Choroid plexus epithelial cell (primary cell): ENCODE measurements around the gene RHNO1.
"Not testable (repeated sequence)": the region's sequence is repeated elsewhere in the genome, so short reads cannot be mapped to it uniquely, and the experiment has no call there.

Experiments used
- DNase-seq: peaks from one replicate; pipeline ENCODE4 v3.0.0-alpha.2; 2010; ENCODE audit warnings: low read depth
- H3K4me3 ChIP-seq: 2 replicates; pipeline ENCODE4 v1.5.1; 2011; ENCODE audit warnings: low read depth, mild to moderate bottlenecking, control low read depth, low read length, moderate library complexity
- TF ChIP-seq, protein P1 (sequence below): conservative IDR thresholded peaks from 2 replicates; pipeline ENCODE4 v1.5.1; 2011; ENCODE audit warnings: low read depth, mild to moderate bottlenecking, control low read depth, inconsistent platforms, low read length, moderate library complexity

The RHNO1 gene

DNA sequence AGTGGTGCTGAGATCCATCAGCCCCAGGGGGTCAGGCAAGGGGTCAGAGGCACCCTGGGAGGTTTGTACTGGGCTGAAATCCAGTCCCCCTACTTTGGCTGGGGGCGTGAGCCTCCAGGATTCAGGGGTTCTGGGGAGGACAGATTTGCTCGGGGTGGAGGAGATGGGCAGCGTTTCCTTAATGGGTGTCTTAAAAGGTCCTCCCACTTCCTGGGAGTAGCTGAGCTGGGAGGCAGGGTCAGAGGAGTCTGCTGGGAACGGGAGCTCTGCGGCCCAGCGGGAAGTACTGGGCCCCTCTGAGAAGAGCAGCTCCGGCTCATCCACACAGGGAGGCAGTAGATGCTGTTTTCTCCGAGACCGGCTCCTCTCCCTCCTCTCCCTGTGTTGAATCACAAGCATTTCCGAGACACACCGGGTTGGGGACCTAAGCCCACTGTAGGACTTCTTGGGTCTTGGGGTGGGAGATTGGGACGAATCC is 18.0 kb upstream of the RHNO1 start:
- TF ChIP-seq, protein P1, sequence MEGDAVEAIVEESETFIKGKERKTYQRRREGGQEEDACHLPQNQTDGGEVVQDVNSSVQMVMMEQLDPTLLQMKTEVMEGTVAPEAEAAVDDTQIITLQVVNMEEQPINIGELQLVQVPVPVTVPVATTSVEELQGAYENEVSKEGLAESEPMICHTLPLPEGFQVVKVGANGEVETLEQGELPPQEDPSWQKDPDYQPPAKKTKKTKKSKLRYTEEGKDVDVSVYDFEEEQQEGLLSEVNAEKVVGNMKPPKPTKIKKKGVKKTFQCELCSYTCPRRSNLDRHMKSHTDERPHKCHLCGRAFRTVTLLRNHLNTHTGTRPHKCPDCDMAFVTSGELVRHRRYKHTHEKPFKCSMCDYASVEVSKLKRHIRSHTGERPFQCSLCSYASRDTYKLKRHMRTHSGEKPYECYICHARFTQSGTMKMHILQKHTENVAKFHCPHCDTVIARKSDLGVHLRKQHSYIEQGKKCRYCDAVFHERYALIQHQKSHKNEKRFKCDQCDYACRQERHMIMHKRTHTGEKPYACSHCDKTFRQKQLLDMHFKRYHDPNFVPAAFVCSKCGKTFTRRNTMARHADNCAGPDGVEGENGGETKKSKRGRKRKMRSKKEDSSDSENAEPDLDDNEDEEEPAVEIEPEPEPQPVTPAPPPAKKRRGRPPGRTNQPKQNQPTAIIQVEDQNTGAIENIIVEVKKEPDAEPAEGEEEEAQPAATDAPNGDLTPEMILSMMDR, result peak; percentile 23
- peak; percentile 59 for DNase-seq
- H3K4me3 ChIP-seq, result no peak overlapping the region

GRCh38 chr12:2860170-2860569 is 16.9 kb upstream of the RHNO1 start:
- DNase-seq, result no peak
- TF ChIP-seq, protein P1, result no peak
- no peak overlapping the region for H3K4me3 ChIP-seq

GRCh38 chr12:2862876-2863275 is 14.1 kb upstream of the RHNO1 start:
- TF ChIP-seq, protein P1, result no peak
- no peak overlapping the region for H3K4me3 ChIP-seq
- DNase-seq, result no peak

DNA sequence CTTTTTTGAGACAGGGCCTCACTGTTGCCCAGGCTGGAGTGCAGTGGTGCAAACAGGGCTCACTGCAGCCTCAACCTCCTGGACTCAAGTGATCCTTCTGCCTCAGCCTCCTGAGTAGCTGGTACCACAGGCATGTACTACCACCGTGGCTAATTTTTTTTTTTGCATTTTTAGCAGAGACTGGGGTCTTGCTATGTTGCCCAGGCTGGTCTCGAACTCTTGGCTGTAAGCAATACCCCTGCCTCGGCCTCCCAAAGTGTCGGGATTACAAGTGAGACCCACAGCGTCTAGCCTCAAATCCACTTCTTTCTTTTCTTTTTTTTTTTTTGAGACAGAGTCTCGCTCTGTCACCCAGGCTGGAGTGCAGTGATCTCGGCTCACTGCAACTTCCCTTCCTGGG is 13.6 kb upstream of the RHNO1 start:
- not testable (repeated sequence) for DNase-seq, H3K4me3 ChIP-seq

DNA sequence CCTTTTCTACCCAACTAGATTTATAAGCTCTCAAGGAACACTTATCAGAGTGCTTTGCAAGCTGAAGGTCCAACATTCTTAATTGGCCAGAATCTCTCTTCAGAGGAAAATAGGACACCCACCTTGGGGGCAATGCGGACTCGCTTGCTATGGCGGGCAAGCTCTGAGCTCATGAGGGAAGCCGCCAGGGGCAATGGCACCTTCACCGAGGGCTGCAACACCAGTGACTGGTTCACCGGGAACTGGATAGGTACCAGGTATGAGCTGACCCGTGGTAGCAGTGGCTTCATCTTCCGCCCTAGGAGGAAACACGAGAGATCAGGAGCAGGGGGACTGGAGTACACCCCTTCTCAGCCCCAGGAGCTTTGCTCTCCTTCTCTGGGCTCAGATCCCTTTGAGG is 12.8 kb upstream of the RHNO1 start:
- TF ChIP-seq, protein P1, result no peak
- DNase-seq, result no peak
- H3K4me3 ChIP-seq, result no peak overlapping the region

DNA sequence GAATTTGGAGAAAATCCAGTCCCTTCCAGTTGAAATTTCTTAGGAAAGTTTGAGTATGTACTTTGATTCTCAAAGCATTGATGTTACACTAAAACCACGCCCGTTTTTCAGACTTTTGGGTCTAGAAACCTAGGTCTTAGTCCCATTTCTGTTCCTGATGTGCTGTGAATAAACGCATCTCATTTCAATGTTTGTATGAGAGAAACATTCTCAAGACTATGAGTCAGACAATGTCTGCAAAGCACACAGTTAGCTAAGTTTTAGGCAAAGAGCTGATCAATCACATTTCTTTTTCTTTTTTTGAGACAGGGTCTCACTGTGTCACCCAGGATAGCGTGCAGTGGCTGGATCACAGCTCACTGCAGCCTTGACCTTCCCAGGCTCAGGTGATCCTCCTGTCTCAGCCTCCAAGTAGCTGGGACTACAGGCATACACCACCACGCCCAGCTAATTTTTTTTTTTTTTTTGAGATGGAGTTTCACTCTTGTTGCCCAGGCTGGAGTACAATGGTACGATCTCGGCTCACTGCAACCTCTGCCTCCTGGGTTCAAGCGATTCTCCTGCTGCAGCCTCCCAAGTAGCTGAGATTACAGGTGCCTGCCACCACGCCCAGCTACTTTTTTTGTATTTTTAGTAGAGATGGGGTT is 7.9 kb upstream of the RHNO1 start:
- peak; percentile 62 for DNase-seq
- not testable (repeated sequence) for H3K4me3 ChIP-seq

DNA sequence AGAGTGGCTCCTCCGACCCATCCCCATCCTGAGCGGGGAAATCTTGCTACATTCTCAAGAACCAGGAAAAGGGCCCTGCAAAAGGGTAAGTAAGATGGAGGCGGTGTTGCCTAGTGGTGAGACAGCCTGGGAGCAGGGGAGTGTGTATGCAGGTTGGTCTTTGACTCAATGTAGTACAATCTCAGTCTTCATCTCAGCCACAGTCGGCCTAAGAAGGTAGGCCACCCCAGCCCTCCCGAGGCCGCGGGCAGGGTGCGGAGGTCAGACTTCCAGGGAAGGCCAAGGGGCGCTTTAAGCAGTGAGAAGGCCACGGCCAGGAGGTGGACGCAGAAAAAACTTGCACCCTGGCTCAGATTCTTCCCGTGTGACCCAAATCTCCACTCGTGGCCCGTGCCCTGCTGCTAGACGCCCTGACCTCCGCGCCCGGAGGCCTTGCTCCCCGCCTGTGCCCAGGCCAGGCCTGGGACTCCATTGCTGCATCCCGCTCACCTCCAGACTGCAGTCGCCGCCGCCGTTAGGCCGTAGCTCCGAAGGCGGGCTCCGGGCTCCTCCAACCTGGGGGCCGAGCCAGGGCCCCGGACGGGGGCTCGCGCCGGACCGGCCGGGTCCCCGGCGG is 484 bp upstream of the RHNO1 start:
- peak overlapping the region; percentile 85 for H3K4me3 ChIP-seq
- DNase-seq, result peak; percentile 20
- TF ChIP-seq, protein P1, result no peak

GRCh38 chr12:2877953-2878732 is 1.1 kb downstream of the RHNO1 start:
- TF ChIP-seq, protein P1, result peak; percentile 20
- DNase-seq, result peak; percentile 67
- peak overlapping the region; percentile 85 for H3K4me3 ChIP-seq
